ENCODE data around the gene RGS3.

Gene RGS3

DNA sequence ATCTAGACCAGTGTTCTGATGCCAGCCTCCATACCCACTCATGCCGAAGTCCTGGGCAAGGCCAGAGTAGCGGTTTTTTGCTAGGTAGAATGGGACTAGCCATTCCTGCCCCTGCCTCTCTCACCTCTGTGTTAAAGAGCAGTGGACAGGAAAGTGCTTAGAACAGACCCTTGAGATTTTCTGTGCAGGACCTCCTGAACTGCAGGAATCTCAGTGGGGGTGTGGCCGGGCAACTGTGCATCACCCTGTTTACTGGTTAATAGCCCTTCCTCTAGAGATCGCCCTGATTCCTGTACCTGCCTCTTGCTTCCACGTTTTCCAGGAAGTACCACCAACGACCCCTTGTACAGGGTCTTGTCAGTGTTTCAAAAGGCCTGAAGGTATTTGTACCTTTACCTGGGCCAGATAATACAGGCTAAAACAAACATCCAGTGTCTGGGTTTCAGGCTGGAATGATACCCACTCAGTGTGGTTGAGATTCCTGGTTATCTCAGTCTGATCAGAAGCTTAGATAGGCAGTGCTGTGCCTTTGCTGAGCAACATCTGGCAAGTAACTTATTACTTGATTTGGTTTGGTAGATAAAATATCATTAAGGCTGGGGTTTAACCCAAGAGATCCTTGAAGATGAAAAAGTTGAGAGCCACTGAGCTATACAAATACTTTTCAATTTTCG lies 65.9 kb downstream of the RGS3 start:
- DNase-seq (ENCODE audit: low read depth): no peak

DNA sequence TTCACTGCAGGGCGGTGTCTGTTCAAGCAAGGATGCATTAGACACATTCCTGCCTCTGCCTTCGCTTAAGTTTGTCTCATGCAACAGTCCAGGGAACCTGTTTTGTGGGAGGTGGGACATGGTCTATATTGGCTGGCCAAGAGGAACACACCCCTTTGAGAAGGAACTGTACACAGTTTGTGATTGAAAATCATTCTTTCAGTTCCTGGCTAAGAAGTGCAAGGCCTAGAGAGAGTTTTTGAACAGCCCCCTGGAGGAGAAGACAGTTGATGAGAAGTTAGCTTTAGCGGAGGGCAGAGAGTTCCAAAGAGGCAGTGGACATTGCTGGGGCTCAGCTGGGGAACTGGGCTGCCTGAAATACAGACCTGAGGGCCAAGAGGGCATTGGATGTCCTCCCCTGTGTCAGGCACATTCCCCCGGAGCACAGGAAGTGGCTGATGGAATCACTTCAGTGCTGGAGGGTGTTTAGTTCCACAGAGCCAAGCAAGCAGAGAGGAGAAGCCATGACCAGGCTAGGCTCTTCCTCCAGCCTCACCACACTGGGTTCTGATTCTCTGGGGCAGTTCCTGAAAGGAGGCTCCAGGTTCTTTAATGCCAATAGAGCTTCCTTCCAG lies 66.6 kb downstream of the RGS3 start:
- DNase-seq (ENCODE audit: low read depth): no peak

DNA sequence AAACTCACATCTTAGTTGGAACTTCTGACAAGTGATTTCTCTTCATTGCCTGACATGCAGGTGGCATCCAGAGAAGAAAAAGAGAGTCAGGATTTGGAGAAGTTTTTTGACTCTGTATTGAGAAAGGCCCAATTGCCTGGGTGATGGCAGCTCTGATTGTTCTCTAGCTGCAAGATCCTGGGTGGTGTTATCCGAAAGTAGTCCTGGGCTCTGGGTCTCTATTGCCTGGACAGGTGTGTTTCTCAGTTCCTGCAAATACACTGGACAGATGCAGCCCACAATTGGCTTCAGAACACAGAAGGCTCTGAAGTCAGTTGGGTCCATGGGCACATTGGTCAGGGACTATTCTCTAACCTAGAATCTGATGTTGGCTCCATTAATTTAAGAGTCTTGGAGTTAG lies 67.4 kb downstream of the RGS3 start:
- no peak for DNase-seq (ENCODE audit: low read depth)

DNA sequence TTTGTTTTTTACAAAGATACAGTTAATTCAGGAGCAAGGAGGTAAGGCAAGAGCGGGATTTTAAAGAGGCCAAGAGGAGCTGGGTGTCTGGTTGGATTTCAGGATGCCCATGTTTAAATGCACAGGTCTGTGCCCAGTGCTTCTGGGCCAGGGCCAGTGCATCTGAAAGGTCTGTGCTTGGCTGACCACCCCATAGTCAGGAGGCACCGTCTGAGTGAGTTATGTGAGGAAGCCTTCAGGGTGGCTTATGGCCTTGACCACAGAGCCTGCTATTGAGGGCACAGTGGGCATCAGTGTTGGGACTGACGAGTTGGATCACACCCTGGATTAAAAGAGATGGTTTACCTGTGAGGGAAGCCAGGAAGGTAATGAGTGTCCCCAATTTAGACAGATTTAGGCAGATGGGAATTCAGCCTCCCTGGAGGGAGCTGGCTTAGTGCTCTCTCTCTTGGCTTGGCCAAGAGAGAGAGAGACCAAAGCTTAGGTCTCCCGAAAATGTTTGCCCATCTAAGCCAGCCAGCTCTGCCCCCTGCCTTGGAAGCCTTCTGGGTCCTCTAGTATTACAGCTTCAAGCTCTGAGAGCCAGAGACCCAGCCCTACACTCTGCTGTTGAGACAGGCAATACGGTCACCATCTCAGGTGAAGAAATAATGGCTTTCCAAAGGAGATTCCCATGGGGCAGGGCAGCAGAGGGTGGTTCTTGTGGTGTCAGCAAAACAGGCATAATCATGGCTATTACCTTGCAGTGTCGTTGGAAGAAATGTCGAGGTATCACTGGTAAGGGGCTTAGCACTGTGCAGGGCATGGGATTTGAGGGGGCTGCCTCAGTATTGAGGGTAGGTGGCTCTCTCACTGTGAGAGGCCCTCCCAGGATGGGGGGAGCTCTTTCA lies 68.6 kb downstream of the RGS3 start:
- no peak for DNase-seq (ENCODE audit: low read depth)

DNA sequence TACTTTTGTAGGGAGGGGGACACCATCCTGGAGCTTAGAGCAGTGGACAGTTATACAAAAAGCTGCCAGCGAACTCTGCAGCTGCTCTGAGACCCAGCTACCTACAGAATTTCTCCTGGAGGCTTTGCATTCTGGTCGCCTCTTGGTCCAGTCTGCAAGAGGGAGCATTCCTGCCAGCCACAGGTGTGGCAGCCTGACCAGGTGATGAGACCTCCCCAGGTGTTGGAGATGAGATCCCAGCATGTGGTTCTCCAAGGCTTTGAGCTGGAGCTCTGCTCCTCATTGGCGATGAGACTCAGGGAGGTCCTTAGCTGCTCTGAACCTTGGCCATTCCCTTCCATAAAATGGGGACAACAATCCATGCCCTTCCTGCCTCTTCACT lies 69.3 kb downstream of the RGS3 start:
- no peak for DNase-seq (ENCODE audit: low read depth)

DNA sequence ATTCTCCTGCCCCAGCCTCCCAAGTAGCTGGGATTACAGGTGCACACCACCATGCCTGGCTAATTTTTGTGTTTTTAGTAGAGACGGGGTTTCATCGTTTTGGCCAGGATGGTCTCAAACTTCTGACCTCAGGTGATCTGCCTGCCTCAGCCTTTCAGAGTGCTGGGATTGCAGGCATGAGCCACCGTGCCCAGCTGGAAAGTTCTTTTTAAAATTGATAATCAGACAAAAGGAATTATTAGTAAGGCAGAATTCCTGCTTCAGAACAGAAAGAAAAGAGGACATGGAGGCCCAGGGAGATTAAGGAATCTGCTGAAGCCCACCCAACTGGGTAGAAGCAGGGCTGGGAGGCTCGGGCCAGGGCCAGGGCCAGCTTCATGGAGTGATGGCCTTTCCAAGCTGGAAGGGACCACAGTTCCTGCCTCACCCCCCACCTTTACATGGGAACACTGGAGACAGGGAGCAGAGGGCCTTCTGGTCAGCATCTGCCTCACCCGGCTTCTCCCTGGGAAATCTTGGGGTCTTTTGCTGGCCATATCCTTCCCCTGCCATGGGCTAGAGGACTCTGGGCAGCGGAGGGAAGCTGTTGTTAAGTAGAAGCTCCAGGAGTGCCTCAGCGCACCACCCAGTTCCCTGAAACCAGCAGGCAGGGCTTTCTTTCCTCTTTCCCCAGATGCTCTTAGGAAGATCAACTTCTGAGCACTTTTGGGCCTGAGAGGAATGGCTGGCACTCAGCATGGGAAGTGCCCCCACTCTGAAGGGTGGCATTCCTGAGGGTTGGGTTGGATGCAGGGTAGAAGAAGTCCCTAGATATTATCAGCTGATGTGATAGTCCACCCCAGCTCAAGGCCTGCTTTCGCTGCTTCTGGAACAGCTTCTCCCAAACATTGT lies 70.1 kb downstream of the RGS3 start:
- no peak for DNase-seq (ENCODE audit: low read depth)

DNA sequence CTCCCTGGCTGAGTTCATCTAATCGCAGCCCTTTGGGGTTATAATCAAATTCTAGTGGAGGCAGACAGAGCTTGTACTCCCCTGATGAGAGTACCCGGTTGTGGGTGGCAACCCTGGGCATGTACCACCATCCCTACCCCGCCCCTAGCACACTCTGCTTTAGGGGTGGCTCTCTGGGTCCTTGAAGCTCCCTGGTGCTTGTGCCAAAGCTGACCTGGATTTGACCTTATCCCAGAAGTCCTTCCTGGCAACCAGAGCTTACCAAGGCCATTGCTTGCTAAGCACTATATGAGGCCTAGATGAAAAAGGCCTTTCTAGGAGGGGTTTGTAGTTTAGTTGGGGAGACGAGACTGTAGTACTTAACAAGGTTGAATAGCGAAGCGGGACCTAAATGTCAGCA lies 72.2 kb downstream of the RGS3 start:
- DNase-seq (ENCODE audit: low read depth): no peak

DNA sequence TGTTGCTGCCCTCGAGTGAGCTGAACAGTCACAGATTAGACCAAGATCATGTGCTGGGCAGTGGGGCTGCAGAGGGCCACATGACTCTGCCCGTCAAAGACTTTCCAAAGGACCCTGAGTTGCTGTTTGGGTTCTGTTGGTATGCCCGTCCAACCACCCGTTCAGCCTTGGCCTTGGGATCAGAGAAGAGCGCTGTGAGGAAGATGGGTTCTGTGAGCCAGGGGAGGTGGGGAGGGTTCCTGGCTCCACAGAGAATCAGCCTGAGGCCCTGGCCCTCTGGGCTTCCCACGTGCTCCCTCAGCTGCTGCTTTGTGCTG lies 72.6 kb downstream of the RGS3 start:
- no peak for DNase-seq (ENCODE audit: low read depth)

DNA sequence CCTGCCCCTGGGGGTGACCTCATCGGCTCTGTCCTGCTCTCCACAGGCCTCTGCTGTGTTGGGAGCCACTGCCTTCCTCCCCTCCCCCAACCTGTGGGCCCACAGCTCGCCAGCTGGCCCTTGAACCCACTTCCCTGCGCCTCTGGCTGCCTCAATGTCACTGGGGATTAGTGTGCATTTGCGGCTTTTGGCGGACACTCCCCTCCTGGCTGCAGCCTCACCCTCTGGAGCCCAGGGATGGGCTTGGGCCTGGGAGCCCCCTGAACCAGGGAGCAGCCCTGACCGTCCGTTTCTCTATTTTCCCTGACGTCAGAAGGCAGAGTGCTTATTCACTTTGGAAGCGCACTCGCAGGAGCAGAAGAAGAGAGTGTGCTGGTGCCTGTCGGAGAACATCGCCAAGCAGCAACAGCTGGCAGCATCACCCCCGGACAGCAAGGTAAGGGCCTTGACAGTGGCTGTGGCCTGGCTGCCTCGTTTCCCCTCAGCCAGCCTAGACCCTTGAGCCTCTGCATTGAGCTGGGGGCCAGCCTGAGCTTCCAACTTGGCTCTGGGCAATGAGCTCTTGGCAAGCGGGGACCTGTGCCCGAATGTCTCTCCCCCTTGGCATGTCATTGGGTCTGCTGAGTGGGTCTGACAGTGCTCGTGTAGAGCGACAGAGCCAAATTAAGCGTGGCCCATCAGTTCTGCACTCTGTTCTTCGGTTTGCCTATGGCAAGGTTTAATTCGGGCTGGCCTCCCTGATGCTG lies 73.1 kb downstream of the RGS3 start:
- DNase-seq (ENCODE audit: low read depth): no peak

DNA sequence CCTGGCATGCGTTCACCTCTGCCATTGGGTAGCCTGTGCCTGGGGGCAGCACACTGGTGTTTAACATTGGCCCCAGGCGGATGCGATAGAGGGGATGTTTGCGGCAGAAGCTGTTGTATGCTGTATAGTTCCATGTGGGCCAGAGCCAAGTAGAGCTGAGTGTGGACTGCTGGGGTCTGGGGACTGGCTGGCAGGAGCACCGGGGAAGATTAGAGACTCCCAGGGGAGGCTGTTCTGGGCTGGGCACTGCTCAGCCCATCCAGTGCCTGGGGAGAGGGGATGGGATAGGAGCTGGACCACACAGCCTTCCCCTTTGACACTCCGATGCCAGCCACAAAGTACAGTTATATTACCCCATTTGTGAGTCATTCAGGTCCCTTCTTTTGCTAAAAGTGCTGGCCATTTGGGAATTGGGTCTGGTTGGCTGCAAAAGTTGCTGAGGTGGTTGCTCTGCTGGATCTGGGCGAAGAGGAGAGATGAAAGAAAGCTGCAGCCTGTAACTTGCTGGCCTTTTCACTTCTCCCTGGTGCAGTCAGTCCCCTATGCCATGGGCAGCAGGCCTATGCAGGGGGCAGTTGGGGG lies 73.8 kb downstream of the RGS3 start:
- DNase-seq (ENCODE audit: low read depth): no peak

DNA sequence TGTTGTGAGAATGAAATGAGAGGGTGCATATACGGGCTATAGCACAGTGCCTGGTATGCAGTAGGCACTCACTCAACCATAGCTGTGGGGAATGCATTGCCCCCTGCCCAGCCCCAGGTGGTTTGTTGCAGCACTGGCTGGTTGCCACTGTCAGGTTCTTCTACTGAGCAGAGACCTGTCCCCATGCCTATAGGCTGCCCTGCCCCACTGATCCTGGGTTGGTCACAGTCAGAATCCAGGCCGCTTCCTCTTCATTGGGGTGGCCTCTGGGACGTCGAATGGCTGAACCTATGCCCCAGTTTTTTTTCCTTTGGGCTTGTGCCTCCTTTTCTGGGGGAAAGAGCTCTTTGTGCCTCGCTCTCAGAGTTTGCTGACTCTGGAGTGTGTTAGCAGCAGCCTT lies 74.6 kb downstream of the RGS3 start:
- DNase-seq (ENCODE audit: low read depth): no peak

DNA sequence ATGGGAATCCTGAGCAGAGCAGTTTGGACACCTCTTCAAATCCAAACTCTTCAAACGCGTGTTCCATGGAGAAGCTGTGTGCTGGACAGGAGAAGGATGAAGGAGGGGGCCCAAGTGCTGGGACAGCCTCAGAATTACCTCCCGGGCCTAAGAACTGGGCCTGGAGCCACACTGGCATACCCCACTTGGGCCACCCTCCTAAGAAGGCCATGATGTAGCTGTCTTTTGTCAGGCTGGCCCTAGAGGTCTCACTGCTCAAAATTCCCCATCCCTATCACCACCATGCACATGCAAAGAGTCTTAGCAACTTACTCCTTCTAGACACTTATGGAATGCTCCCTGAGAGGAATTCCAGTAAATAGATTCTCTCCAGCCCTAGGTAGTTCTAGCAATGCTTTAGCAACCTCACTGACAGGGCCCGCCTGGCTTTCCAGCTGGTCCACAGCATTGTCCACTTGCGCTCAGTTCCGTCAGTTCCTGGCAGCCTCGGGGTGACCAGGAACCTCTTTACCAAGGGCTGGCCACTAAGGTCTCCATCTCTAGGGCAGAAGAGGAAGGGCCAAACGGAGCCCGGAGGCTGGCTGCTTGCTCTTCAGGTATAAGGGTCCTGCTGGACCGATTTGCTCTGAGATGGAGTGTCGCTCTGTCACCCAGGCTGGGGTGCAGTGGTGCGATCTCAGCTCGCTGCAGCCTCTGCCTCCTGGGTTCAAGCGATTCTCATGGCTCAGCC lies 75.3 kb downstream of the RGS3 start:
- no peak for DNase-seq (ENCODE audit: low read depth)

DNA sequence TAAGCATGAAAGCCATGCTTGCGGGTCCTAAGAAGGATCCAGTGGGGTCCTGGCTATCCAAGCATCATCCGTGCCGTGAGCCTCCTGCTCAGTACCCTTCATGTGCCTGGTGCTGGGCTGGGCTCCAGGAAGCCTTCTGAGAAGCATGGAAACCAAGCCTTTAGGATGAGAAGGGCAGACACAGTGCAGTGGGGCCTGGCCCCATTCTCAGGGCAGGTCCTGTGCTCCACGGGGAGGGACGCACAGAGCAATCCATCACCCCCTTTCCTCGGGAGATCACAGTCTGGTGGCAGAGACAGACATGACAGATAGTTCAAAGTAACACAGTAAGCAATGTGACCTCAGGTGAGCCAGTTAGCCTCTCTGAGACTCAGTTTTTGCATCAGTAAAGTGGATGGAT lies 76.9 kb downstream of the RGS3 start:
- DNase-seq (ENCODE audit: low read depth): no peak

DNA sequence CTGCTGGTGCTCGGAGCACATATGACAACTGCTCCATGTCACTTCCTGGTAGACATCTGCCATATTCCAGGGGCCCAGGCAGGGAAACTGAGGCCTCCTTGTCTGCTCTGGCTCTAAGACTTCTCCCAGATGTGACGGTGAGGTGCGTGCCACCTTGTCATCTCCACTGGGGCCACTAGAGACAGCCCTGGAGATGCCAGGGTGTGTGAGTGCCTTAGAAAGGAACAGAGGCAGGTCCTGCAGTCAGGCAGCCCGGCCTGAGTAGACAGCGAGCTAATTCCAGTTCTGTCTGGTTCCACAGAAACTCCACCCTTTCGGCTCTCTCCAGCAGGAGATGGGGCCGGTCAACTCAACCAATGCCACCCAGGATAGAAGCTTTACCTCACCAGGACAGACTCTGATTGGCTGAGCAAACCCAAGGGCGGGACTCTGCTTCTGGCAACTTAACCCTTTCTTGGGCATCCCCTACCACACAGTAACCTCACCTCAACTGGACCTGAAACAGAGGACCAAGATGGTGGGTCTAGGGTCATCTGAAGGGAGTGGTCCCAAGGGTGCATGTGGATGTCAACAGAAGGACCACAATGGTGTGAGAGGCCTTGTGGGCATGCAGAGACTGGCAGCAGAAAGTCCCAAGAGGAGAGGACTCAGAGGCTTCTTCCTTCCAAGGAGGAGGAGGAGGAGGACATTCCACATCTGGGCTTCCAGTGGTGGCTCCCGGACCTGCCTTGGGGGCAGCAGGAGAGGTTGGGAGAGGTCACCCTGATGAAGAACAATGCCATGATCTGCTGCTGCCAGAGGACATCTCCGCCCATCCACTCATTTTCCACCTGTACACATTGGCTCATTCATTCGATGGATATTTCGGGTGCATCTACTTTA lies 77.7 kb downstream of the RGS3 start:
- no peak for DNase-seq (ENCODE audit: low read depth)

DNA sequence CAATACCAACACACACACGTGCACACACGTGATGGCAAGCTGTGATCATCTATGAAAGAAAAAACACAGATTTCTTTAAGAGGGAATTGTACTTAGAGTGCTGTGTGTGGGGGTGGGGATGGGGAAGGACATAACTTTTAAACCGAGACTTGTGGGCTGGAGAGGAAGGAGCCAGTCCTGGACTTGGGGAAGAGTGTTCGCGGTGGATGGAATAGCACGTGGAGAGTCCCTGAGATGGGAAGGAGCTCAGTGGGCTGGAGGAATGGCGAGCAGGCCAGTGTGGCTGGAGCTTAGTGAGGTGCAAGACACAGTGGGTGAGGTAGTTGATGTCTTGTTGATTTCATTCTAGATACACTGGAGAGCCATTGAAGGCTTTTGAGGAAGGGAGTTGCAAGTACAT lies 78.5 kb downstream of the RGS3 start:
- DNase-seq (ENCODE audit: low read depth): no peak

DNA sequence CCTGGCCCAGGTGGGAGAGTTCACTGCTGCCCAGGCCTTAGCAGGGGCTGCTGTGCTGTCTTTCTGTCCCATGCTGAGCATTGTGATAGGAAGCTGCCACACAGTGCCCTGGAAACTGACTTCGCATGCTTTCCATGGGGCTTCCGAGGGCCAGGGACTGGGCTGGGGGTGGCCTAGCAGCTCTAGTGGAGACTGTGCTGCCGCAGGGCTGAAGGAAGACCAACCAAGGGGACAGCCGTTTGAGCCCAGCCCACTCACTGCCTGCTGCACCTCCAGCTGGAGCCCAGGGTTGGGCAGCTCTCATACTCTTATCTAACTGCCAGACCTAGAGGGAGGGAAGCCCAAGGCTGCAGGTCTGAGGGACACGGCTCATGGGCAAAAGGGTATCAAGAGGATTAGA lies 79.2 kb downstream of the RGS3 start:
- no peak for DNase-seq (ENCODE audit: low read depth)

DNA sequence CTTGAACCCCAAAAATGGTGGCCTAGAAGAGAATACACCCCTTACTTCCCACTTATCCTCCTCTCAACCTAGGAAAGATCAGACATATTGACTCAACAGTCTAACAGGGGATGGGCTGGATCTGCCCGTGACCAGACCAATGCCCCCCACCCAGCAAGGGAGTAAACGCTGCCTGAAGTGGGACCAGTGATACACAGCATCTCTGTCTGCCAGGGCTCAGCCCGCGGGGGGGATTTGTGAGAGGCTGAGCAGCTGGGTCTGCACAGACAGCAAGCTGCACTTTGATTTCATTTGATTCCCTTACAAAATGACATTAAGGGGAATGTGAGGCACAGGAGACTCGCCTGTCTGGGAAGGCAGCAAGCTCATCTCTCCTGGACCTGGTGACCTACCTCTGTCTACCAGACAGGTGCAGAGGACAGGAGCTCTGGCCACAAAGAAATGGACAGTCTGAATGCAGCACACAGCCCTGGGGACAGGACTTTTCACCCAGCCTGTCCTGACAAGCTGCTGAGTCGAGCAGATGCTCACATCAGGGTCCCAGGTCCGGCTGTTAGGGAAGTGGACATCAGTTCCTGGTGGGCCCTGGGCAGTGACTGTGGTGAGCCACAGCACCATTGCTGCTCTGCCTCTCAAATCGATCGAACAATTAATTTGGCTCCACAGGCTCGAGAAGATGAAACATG lies 79.9 kb downstream of the RGS3 start:
- no peak for DNase-seq (ENCODE audit: low read depth)

DNA sequence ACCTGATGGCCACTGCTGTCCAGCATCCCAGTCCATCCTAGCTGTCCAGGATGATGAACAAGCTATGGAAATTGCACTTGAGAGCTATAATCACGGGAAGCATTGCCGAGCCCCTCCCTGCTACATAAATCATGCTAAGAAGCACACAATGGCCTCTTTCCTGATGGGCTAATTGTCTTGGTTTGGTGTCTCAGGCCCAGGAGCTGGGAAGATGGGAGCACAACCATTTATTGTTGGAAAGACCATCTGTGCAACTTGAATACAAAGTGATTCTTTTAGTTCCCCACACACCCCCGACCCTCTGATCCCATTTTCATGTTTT lies 80.4 kb downstream of the RGS3 start:
- DNase-seq (ENCODE audit: low read depth): no peak

DNA sequence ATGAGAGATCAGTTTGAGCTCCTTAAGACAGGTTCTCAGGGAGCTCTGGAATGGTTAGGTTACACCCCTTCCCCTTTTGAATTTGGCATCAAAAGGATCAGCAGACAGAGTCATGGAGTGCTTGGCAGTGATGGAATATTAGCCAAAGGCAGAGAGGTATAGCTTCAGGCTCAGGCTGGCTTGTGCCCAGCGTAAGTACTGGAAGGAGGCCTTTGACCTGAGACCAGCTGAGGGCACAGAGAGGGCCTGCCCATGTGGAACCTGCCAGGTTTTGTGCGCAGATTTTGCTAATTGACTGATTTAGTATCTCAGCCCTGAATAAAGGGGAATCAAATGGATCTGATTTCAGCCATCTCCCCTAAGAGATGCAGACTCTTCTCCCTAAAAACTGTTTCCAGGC lies 81.5 kb downstream of the RGS3 start:
- DNase-seq (ENCODE audit: low read depth): no peak

Measured in stromal cell of bone marrow (primary cell).